NCI-H69 (cell line): ENCODE results near the gene KBTBD12.

ENCODE experiments used
- DNase-seq: peaks from one replicate; lab custom pipeline; 2025; lab: John Stamatoyannopoulos, UW

KBTBD12 gene

GRCh38 chr3:127985655-127986225, 70.7 kb downstream of the KBTBD12 start:
- DNase-seq = no peak

DNA sequence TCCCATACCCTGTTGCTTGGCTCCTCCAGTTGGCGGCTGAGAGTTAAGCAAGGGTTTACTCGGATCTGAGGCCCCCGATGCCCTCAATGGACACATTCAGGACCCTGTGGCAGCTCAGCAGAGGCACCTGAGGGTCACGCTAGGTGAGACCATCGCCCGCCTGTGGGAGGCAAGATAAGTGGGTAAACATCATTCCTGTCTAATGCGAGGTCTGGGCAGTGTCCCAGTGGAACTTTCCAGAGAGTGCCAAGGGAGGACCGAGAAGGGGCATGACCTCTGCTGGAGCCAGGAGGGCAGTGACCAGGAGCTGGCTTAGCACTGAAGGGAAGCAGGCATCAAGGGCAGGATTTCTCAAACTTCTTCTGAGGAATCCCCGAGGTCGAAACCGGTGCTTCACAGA, 71.8 kb downstream of the KBTBD12 start:
- no peak for DNase-seq

DNA sequence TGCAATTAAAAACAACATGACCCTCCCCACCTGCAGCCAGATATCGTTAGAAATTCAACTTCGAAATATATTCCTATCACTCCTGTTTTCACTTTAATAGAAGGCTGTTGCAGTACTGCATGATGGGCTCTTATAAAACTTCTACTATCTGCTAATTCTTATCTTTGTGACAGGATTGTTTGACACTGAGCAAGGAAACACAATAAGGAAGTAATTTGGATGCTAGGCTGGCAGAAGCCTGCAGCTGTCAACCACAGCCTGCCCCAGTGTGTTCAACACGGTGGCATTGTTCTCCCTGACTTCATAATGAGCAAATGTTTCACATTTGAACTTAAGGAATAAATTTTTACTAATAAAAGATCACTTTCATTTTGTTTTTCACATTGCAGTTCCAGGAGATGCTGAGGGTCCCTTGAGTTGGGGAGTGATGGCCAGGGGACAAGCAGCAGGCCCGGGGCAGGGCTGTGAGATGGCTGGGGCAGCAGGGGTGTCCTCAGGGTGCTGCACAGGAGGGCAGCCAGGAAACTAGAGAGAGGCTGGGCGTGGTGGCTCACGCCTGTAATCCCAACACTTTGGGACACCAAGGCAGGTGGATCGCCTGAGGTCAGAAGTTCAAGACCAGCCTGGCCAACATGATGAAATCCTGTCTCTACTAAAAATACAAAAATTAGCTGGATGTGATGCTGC, 72.4 kb downstream of the KBTBD12 start:
- no peak for DNase-seq

GRCh38 chr3:127988770-127989557, 73.9 kb downstream of the KBTBD12 start:
- no peak for DNase-seq

GRCh38 chr3:127990051-127990450, 75.0 kb downstream of the KBTBD12 start:
- no peak for DNase-seq

GRCh38 chr3:127990461-127990860, 75.4 kb downstream of the KBTBD12 start:
- no peak for DNase-seq

DNA sequence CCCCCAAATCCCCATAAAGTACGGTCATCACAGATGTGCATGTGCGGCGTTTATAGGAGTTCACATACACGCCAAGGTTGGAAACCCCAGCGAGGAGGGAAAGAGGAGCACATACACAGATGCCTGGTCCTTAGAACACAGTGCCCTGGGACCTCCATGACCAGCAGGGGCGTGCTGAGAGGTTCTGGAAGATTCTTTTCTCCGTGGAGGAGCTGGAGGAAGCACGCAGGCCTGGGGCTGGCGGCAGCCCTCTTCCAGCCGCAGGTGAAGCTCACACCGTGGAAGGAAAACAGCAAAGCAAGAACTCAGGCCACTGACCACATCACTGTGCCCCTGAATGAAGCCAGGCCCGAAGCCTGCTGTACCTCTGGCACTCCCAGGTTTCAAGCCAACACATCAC, 76.2 kb downstream of the KBTBD12 start:
- no peak for DNase-seq

DNA sequence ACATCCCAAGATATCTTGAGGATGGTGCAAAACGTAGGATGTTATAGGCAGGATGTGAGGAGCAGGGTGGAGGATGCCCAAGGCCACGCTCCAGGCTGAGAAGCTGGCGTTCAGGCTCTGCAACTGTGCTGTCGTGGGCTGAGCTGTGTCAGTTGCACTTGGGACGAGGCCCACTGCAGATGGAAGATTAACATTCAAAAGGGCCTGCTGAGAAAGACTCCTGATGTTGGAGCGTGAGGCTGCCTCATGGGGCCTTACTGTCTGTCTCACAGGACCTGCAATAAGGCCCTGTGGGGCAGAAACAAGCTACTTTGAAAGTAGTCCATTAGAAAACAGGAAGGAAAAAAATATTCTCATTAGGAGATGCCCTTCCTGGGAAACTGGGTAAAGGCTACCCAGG, 76.6 kb downstream of the KBTBD12 start:
- no peak for DNase-seq

DNA sequence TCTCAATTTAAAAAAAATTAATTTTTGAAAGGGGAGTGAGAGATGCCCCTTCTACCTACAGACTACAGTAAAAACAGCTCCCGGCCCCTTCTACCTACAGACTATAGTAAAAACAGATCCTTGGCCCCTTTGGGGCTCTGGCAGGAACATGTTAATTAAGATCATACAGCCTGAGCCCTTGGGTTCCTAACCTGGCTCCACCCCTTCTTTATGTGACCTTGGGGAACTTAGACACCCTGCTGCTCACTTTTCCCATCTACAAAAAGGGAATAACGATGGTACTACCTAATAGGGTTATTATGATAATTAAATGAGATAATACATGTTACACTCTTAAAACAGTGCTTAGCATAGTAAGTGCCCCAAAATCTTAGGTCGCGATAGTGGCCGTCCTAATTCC, 77.1 kb downstream of the KBTBD12 start:
- no peak for DNase-seq

DNA sequence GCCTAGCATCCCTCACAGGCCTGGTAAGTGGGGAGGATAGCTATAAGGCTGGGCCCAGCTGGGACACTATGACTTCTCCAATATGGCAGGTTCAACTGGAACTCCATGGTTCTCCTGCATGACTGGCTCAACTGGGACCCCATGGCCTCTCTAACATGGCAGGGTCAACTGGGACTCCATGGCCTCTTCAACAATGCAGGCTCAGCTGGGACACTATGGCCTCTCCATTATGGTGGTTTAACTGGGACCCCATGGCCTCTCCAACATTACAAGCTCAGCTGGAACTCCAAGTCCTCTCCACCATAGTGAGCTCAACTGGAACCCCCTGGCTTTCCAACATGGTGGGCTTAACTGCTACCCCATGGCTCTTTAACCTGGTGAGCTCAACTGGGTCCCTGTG, 79.0 kb downstream of the KBTBD12 start:
- no peak for DNase-seq

- DNase-seq = no peak
These were observed 82.0 kb downstream of the KBTBD12 start for GRCh38 chr3:127997016-127997415.

GRCh38 chr3:127997961-127998360, 82.9 kb downstream of the KBTBD12 start:
- DNase-seq = peak; percentile 66

DNA sequence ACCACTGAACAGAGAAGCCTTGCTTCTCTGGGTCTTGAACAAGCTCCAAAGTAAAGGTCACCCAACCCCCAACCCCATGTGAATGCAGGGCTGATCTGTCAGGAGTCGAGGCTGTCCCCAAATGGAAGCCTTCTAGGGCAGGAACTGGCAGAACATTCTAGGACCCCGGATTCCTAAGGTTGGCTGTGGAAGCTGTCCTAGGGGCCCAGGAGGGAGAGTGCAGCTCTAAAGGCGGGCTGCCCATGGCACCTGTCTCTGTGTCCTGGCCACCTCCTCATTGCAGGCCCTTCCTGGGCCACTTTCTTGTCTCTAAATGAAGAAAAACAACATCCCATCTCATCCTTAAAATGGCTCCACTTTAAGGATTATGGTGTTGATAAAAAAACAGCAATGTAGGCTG, 83.6 kb downstream of the KBTBD12 start:
- no peak for DNase-seq

DNA sequence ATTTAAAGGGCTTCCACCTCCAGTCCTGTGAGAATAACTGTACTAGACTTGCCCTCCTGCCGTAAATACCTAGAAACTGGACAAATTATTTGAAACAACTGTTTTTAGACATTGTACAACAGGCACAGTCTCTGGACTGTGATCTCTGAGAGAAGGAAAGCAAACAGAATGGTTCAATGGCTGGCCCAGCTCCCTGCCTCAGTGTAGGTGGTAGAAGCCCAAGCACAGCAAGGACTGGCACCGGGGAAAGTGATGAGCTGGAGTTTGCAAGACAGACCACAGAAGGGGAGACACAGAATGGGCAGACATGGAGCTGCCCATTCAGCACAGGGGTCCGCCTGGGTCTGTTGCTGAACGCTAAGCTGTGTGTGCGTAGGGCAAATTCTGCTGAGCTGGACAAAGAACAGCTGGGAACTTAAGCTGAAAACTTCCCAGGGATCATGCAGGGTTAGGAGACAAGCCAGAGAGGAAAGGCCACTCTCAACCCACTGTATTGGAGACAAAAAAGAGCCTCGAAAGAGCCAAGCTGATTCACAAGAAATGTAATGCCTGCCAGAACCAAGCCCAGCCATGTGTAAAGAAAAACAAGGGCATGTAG, 84.6 kb downstream of the KBTBD12 start:
- DNase-seq = no peak

- DNase-seq = peak; percentile 51
These were observed 86.5 kb downstream of the KBTBD12 start for GRCh38 chr3:128001576-128001975.

DNA sequence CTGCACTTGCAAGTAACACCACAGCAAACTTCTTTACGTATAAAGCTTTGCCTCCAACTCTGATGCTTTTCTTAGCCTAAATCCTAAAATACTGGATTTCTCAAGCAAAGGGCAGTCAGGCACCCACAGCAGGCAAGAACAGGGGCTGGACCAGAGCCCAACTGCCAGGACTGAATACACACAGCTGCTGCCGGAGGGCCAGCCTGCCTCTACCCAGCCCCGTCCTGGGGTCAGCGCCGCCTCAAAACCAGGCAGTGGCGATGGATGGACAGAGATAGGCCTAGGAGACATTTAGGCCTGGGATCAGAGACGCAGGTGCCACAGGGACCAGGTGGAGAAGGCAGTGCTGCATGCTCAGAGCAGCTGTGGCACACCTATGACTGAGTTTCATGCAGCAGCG, 89.6 kb downstream of the KBTBD12 start:
- DNase-seq = peak; percentile 12

- DNase-seq = peak; percentile 20
These were observed 91.3 kb downstream of the KBTBD12 start for GRCh38 chr3:128006061-128007032.

GRCh38 chr3:128007033-128007424, 92.0 kb downstream of the KBTBD12 start:
- DNase-seq = no peak

GRCh38 chr3:128009952-128010846, 95.2 kb downstream of the KBTBD12 start:
- no peak for DNase-seq

DNA sequence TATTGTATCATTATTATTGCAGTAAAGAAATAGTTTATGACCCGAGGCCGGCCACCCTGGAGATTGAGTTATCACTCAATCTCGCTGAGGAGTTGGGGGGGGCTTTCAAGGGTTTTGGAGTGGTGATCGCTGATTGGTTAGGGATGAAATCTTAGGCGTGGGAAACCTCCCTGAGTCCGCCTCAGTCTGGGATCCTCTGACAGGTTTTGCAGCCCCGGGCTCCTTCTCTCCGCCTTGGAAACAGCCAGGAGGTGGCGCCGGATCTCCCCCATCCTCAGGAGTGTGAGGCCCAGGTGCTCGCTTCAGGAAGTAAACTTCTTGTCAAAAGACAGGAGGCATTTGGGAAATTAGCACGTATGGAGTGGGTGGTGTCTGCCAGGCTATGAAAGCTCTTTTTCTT, 96.1 kb downstream of the KBTBD12 start:
- DNase-seq = peak; percentile 81

- DNase-seq = no peak
These were observed 97.0 kb downstream of the KBTBD12 start for GRCh38 chr3:128012050-128012449.
